ENCODE measurements around the gene HLA-DQA1. TPM values are rescaled to one million over a fixed set of nuclear protein-coding genes. Genes with fewer than 3 reads are reported as not detected.

The HLA-DQA1 gene
- total RNA-seq, 2 experiments from 2014 or later: 0.79 to 32.3 TPM

GRCh38 chr6:32602383-32602782 lies 34.8 kb upstream of the HLA-DQA1 start:
- H4K20me1 ChIP-seq (ENCODE audit: insufficient read depth, low read length): no peaks in the 10 kb centered on the region
- H3K79me2 ChIP-seq (ENCODE audit: insufficient read depth, low read depth, low read length): no peaks in the 10 kb centered on the region
- ChIA-PET POLR2A (interaction anchor here (1.2 kb wide), 1 partner anchor 20 kb away, joined by 3 read pairs; no protein-coding TSS in a partner anchor), CTCF (ENCODE audit: unreplicated experiment) (no interaction called here)
- H2AFZ ChIP-seq (ENCODE audit: low read length): no peak overlapping the region
- no peak for TF ChIP-seq EZH2phosphoT487 (IDR thresholded peaks at IDR 0.05; ENCODE audit: borderline replicate concordance, low read depth, low read length)
- TF ChIP-seq, protein P1, sequence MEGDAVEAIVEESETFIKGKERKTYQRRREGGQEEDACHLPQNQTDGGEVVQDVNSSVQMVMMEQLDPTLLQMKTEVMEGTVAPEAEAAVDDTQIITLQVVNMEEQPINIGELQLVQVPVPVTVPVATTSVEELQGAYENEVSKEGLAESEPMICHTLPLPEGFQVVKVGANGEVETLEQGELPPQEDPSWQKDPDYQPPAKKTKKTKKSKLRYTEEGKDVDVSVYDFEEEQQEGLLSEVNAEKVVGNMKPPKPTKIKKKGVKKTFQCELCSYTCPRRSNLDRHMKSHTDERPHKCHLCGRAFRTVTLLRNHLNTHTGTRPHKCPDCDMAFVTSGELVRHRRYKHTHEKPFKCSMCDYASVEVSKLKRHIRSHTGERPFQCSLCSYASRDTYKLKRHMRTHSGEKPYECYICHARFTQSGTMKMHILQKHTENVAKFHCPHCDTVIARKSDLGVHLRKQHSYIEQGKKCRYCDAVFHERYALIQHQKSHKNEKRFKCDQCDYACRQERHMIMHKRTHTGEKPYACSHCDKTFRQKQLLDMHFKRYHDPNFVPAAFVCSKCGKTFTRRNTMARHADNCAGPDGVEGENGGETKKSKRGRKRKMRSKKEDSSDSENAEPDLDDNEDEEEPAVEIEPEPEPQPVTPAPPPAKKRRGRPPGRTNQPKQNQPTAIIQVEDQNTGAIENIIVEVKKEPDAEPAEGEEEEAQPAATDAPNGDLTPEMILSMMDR (conservative IDR thresholded peaks at IDR 0.05; ENCODE audit: low read length): no peak
- peaks cover 25% of the 10 kb centered on the region for H3K4me1 ChIP-seq (ENCODE audit: insufficient read depth, low read length, poor library complexity, severe bottlenecking)
- no TSS peak for BruUV-seq (replicated peaks)
- H3K9me2 ChIP-seq (ENCODE audit: insufficient read depth, low read length): no peaks in the 10 kb centered on the region
- H3K4me2 ChIP-seq (ENCODE audit: low read length): no peak overlapping the region
- no peak overlapping the region for H3K4me3 ChIP-seq (ENCODE audit: low read depth, low read length, poor library complexity, severe bottlenecking)
- H3K9me3 ChIP-seq (ENCODE audit: low read length): no peaks in the 10 kb centered on the region
- intact Hi-C loops (cut with micrococcal nuclease; ENCODE audit: unreplicated experiment): no loop called here
- no peak overlapping the region for H3K27ac ChIP-seq (ENCODE audit: low read depth, low read length, poor library complexity, severe bottlenecking)
- no peak for DNase-seq (ENCODE audit: low spot score)
- H3K36me3 ChIP-seq (ENCODE audit: insufficient read depth, low read length): no peaks in the 10 kb centered on the region; the same call in 1 of the 2 replicates

GRCh38 chr6:32603222-32603621 lies 34.0 kb upstream of the HLA-DQA1 start:
- no peak for TF ChIP-seq EZH2phosphoT487 (IDR thresholded peaks at IDR 0.05; ENCODE audit: borderline replicate concordance, low read depth, low read length)
- TF ChIP-seq, protein P1 (conservative IDR thresholded peaks at IDR 0.05; ENCODE audit: low read length): no peak
- Histone ChIP-seq H2AFZ (ENCODE audit: low read length) (no peak overlapping the region), H3K9me2 (ENCODE audit: insufficient read depth, low read length) (no peaks in the 10 kb centered on the region), H3K4me2 (ENCODE audit: low read length) (peak overlapping the region; percentile 57), H3K79me2 (ENCODE audit: insufficient read depth, low read depth, low read length) (no peaks in the 10 kb centered on the region), H3K9me3 (ENCODE audit: low read length) (no peaks in the 10 kb centered on the region), H4K20me1 (ENCODE audit: insufficient read depth, low read length) (no peaks in the 10 kb centered on the region), H3K4me3 (ENCODE audit: low read depth, low read length, poor library complexity, severe bottlenecking) (no peak overlapping the region), H3K4me1 (ENCODE audit: insufficient read depth, low read length, poor library complexity, severe bottlenecking) (peaks cover 25% of the 10 kb centered on the region), H3K36me3 (ENCODE audit: insufficient read depth, low read length) (no peaks in the 10 kb centered on the region; the same call in 1 of the 2 replicates), H3K27ac (ENCODE audit: low read depth, low read length, poor library complexity, severe bottlenecking) (peak overlapping the region; percentile 56)
- CTCF ChIA-PET (ENCODE audit: unreplicated experiment): no interaction called here
- no peak for DNase-seq (ENCODE audit: low spot score)
- intact Hi-C loops (cut with micrococcal nuclease; ENCODE audit: unreplicated experiment): no loop called here
- BruUV-seq (replicated peaks): no TSS peak
- POLR2A ChIA-PET: interaction anchor here (1.2 kb wide), 1 partner anchor 19 kb away, joined by 3 read pairs; no protein-coding TSS in a partner anchor

DNA sequence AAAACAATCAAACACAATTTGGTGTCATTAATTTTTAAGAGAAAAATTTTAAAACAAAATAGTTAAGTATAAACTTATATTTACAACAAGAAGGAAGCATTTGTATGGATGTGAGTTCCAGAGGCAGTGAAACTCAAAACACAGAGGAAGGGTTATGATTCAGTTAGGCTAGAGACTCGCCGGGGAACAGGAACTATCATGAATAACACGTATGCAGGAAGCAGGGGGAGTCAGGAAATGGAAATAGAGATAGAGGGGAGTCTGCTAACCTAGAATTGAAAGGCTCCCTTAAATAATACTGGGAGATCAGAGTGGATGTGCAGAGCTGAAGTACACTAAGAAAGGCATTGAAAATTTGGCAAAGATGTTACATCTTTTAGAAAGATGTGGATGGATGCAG lies 33.3 kb upstream of the HLA-DQA1 start:
- Histone ChIP-seq H4K20me1 (ENCODE audit: insufficient read depth, low read length) (no peaks in the 10 kb centered on the region), H2AFZ (ENCODE audit: low read length) (peak overlapping the region; percentile 18; the same call in 1 of the 2 replicates), H3K27ac (ENCODE audit: low read depth, low read length, poor library complexity, severe bottlenecking) (peak overlapping the region; percentile 49), H3K36me3 (ENCODE audit: insufficient read depth, low read length) (no peaks in the 10 kb centered on the region; the same call in 1 of the 2 replicates), H3K9me2 (ENCODE audit: insufficient read depth, low read length) (no peaks in the 10 kb centered on the region), H3K9me3 (ENCODE audit: low read length) (no peaks in the 10 kb centered on the region), H3K79me2 (ENCODE audit: insufficient read depth, low read depth, low read length) (no peaks in the 10 kb centered on the region), H3K4me1 (ENCODE audit: insufficient read depth, low read length, poor library complexity, severe bottlenecking) (peaks cover 25% of the 10 kb centered on the region), H3K4me3 (ENCODE audit: low read depth, low read length, poor library complexity, severe bottlenecking) (peak overlapping the region; percentile 32), H3K4me2 (ENCODE audit: low read length) (peak overlapping the region; percentile 66)
- POLR2A ChIA-PET: no interaction called here
- BruUV-seq (replicated peaks): no TSS peak
- TF ChIP-seq EZH2phosphoT487 (IDR thresholded peaks at IDR 0.05; ENCODE audit: borderline replicate concordance, low read depth, low read length): no peak
- TF ChIP-seq, protein P1 (conservative IDR thresholded peaks at IDR 0.05; ENCODE audit: low read length): no peak
- CTCF ChIA-PET (ENCODE audit: unreplicated experiment): no interaction called here
- intact Hi-C loops (cut with micrococcal nuclease; ENCODE audit: unreplicated experiment): no loop called here
- DNase-seq (ENCODE audit: low spot score): no peak

Measured in OCI-LY7 (cell line).